Stimulated activated CD8-positive, alpha-beta memory T cell treated with anti-CD3 and anti-CD28 coated beads, Interleukin-4, amount 100 ng/mL, for 24 hours (primary cell): ENCODE results near the gene COX4I1.

Experiments used
- DNase-seq: peaks from one replicate; pipeline ENCODE4 v3.0.0-alpha.2; 2020; ENCODE audit warnings: low read depth

Gene COX4I1

DNA sequence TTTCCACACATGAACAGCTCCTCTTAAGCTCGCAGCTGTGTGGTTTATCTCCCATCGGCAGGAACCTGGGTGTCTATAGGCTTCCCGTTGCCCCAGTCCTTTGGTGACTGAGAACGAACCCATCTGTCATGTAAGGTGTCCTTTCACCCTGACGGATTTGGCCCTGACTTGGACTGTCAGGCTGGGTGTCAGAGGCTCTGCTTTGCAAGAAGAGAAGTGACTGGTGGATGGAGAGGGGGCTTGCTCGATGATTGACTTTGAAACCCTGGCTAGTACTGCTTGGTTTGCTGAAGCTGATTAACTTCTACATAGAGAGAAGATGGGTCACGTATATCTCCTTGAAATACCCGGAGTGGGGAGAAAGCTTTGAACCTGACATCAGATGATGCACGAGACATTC lies 42.9 kb downstream of the COX4I1 start:
- no peak for DNase-seq

DNA sequence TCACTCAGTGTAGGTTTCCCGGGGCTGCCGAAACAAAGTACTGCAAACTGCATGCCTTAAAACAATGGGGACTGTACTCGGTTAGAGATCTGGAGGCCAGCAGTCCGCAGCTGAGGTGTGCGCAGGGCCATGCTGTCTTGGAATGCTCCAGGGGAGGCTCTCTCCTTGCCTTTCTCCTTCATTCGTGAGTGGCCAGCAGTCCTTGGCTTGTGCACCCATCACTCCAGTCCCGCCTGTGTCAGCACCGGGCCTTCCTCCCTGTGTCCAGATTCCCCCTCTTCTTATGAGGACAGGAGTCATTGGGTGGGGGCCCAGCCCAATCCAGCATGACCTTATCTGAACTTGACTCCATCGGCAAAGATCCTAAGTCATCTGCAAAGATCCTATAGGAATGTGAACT lies 43.4 kb downstream of the COX4I1 start:
- DNase-seq: no peak

DNA sequence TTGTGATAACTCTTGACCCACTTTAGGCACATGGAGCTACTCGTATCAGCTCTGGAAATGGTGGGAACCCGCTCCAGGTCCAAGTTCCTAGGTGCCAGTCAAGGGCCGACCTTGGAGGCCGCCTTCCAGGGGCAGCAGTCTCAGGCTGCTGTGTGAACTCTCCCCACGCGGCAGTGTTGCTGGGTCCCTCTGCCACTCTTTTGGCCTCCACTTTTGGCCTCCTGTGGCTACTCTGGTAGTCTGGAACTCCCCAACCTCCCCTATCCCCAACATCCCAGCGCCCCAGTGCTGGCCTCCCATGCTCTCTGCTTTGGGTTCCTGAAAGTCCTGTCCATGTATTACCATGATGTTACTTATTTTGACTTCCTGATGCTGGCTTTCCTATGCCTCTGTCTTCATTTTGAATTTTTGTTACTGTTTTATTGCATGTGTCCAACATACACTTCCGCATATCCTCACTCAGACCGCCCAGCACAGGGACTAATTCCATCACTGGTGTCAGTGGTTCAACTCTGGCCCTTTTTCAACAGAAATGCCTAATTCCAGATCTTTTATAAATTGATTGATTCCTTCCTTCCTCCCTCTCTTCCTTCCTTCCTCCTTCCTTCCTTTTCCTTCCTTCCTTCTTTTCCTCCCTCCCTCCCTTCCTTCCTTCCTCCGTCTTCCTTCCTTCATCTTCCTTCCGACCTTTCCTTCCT lies 44.1 kb downstream of the COX4I1 start:
- DNase-seq: no peak

DNA sequence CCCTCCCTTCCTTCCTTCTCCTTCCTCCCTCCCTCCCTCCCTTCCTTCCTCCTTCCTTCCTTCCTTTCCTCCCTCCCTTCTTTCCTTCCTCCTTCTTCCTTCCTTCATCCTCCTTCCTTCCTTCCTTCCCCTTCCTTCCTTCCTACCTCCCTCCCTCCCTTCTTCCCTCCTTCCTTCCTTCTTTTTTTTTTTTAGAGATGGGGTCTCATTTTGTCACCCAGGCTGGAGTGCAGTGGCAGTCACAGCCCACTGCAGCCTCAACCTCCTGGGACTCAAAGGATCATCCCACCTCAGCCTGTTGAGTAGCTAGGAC lies 44.6 kb downstream of the COX4I1 start:
- DNase-seq: no peak

DNA sequence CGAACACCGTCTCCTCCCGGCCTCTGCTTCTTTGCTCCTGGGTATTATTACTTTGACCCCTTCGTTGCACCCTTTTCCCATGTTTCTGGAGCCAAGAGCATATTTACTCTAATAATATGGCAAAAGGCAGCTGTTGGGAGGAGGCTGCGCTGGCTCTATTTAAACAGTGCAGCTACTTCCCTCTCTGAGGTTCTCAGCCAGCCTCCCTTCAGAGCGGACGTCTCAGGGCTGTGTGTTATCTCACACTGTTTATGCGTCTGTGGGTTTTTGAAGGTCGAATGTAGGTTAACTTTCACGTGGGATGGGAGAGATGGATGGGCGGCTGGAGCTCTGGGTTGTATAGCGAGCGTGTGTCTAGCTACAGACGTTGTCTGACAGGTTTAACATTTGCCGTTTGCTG lies 45.3 kb downstream of the COX4I1 start:
- DNase-seq: no peak

DNA sequence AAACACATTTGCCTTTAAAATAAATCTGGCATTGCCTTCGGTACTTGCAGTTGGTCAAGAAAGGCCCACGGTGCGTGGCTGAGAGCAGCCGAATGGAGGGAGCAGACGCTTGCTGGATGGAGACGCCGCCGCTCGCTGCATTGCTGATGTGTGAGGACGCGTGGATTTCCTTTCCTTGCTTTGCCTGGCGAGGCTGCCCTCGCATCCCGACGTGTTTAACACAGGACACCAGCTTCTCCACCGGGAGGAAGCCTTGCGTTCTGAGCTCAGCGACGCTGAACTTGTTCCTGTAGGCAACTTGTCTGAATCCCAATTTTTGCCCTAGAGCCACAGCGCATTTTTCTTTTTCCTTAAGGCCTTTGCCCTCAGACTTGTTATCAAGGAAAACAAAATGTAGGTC lies 45.8 kb downstream of the COX4I1 start:
- DNase-seq: no peak

DNA sequence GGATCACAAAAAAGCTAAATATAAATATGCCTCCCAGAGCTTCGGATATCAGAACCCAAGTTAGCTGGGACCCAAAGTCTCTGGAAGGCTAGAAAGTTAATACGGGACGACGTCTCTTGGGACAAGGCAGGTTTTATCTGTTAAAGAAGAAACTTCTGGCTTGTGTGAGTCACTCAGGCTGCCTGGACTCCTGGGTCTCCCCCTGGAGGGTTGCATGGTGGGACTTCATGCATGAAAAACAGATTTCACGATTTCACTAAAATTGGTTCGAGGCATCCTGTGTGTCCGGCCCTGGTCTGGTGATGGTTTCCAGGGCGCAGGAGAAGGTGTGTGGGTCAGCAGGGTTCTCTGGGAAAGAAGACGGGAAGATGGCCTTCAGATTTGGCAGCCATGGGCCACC lies 47.0 kb downstream of the COX4I1 start:
- no peak for DNase-seq

DNA sequence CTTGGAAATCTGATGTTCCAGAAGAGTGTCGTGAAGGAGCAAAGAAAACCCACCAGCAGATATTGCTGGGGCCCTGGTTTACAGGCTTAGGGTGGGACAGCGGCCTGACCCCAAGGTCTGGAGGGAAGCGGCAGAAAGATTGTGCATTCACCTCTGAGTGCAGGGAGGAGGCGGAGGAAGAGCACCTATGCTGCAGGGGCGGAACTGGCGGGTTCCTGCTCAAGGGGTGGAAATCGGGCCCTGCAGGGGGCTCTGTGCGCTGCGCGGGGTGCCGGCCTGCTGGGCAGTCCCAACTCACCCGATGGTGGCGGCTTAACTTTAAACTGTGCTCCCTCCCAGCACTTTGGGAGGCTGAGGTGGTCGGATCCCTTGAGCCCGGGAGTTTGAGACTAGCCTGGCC lies 47.5 kb downstream of the COX4I1 start:
- DNase-seq: no peak

DNA sequence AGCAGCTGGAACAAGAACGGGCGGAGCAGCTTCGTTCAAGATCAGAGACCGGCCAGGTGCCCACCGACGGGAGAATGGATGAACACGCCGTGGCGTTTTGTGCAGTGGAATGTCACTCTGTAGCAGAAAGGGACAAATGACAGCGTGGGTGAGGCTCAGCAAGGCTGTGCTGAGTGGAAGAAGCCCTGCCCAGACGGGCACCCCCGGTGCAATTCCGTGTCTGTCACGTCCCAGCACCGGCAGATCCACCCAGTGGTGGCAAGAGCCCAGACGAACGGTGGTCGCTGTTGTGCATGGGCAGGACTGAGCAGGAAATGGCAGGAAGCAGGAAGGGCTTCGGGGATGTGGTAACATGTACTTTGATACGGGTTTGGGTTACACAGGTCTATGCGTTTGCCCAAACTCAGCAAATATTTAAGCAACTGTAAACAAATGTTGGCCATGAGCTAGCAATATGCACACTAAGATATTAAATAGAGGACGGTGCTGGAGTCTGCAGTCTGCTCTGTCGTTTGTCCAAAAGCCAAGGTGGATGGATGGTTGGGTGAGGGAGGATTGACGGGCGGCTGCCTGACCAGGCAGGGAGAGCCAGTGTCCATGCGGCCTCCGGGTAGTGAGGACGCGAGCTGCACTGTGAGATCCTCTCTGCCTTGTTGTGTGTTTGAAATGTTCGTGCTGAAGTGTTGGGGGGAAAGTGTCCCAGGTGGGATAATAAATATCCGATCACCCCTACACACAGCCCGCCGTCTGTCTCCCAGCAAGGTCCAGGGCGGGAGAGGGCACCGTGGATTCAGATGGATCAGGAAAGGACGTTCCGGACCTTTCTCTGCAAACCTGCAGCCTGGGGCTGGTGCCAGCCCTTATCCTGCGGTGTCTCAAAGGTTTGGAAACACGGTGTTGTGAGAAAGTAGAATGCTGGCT lies 48.4 kb downstream of the COX4I1 start:
- no peak for DNase-seq

DNA sequence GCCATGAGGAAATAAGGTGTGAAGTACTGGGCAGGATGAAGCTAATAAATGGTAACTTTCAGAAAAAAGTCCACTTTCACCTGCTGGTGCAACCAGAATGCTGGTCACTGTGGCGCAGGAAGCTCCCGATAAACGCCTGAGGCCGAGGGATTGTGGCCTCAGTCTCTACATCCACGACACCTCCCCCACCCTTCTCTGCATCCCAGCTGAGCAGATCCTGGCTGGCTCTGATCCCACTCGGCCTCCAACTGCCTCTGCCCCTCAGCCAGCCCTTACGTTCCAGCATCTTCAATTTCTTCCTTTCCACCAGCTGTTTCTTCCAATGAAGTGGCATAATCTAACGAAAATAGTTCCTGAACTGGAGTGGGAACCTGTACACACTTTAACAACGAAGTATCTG lies 49.5 kb downstream of the COX4I1 start:
- no peak for DNase-seq

DNA sequence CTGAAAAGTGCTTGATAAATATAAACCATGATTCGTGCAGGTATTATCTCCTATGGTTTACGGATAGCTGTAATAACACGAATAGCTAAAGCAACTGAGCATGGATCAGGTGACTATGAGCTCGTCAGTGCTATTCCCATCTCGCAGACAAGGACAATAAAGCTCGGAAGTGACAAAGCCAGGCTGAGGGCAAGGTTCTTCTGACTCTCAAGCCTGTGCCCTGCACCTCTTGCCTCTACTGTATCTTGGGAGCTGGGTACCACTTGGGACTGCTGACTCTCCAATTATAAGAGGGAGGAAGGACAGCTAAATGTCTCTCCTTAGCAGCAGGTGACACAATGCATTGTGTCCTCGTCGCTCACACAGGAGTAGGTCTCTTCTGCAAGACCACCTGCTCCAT lies 49.9 kb downstream of the COX4I1 start:
- no peak for DNase-seq

DNA sequence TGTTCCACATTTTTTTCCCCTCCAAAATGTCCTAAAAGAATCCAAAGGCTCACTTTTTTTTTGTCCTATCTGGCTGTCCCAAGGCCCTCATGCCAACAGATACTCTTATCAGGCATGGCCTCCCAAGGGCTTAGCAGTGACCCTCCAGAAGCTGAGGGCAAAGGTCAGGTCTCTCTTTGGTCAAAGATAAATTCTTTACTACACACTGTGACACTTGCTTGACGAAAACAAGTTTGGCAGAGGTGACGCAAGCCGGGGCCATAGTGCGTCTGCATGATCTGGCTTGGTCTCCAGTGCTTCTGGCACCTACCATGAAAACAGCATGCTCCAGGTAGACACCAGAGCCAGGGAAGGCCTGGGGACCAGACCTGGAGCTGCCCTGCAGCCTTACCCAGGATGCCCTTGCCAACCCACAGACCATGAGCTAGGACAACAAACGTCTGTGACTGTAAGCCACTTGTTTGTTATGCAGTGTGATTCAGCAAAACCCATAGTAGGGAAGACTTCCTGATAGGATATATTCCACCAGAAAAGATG lies 50.9 kb downstream of the COX4I1 start:
- DNase-seq: no peak

DNA sequence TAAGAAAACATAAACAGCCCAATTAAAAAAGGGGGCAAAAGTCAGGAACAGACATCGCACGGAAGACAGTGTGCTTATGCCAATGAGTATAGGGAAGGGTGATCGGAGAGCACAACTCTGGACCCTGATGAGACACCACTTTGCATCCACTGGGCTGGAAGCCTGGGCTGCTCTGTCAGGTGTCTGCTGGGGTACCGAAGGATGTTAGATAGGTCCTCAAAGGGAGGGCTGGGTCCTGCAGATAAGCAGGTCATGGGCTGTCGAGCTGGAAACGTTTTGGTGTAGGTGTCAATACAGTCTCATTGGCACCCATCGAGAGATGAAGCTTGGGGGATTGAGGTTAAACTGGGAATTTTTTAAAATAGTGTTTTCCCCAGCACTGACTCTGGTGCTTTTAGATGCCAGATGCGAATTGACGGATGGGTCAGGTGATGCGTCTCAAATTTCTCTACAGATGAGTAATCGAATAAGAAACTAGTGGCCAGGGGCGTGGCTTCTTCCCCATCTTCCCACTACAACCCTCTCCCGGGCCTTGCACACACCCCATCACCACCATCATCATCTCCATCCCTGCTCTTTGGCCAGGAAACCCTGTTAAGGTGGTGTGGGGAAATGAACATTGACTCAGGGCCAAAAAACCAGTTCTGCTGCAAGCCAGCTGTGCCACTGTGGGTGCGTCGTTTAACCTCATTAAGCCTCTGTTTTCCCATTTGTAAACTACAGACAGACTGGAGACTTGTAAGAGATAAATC lies 51.7 kb downstream of the COX4I1 start:
- no peak for DNase-seq

DNA sequence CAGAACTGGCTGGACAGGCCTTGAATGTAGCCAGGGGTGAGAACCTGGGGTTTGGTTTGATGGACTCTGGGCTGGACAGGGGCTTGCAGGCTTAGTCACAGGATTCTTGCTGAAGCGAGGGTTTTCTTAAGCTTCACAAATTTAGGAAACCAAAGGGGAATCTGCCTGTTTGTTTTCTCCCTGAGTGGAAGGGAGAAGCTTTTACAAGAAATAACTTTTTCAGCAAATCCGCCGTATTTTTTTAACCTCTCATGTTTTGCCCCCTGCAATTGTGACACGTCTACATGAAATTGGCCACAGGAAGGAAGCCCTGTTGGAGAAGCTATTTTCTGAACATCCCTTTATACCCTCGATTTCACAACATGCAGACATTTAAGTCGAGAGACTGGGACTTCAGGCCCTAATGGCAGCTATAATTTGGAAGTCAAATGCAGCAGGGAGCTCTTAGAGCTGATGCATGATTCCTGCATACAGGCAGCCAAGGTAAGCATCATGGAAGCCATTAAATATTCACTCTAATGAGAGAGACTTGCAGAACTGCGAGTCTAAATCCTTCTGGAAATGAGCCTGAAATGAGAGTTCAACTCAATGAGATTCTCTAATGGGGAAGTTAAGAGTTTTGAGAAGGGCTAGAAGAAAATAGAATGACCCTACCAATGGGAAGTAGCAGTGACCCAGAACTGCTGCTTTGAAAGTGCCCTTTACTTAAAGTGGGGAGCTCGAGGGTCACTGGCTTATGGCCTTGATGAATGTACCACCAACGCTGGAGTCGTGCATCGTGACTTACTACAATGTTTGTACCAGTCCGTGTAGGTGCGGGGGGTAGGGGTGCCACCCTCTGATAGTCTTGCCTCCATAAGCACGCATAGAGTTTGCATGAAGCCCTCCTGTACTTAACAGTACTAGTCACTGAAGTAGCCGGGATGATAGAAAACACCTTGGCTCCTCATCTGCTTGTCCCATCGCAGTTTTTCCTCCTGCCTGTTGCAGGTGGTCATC lies 54.4 kb downstream of the COX4I1 start:
- no peak for DNase-seq

DNA sequence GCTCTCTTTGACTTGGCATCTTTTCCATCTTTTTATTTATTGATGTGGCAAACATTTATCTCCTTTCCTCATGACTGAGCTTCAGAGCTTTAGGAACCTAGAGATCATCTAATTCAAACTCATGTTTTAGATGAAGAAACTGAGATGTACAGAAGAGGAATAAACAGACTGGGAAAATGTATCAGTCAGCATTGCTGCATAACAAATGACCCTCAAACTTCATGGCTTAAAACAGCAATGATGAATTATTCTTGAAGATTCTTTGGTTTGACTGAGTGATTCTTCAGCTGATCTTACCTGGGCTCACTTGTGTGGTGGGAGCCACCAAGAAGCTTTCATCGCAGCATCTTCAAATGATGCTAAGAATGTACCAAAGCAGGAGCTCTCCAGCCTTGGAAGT lies 55.4 kb downstream of the COX4I1 start:
- DNase-seq: no peak

DNA sequence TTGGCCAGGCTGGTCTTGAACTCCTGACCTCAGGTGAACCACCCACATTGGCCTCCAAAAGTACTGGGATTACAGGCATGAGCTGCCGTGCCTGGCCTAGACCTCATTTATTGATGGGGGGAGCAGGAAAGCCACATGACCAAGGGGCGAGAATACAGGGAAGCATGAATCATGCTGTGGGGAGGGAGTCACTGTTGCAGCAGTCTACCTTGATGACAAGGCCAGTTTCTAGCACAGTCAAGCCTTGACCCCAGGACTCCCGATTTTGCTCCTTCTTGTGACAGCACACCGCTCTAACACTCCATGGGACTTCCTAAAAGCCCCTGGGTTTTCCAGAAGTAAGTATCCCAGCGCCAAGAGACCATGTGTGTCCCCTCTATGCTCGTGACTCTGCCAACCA lies 56.6 kb downstream of the COX4I1 start:
- no peak for DNase-seq

DNA sequence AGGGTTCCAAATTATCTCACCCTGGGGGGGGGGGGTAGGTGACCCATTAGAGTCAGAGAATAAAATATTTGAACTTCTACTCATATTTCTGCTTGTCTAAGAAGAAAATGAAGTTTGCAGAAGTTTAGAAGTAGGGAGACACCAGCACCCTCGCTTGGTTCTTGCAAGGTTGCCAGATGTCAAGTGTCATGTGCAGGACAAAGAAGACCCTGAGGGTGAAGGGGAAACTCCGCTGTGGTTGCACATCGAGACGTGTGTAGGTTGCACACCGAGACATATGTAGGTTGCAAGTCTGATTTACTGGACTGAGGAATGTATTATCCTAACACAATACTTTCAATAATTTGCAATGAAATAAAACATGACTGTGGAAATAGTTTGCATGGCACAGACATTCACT lies 57.1 kb downstream of the COX4I1 start:
- no peak for DNase-seq
